IPS-NIHi7 (cell line): Measurements from ENCODE around the gene FAT1.
"Not testable (repeated sequence)": the region's sequence is repeated elsewhere in the genome, so short reads cannot be mapped to it uniquely, and the experiment has no call there.

Source experiments
- DNase-seq: peaks from one replicate; pipeline ENCODE4 v3.0.0; 2012; ENCODE audit warnings: mixed read lengths; ENCODE audit errors: extremely low spot score

The FAT1 gene, protein sequence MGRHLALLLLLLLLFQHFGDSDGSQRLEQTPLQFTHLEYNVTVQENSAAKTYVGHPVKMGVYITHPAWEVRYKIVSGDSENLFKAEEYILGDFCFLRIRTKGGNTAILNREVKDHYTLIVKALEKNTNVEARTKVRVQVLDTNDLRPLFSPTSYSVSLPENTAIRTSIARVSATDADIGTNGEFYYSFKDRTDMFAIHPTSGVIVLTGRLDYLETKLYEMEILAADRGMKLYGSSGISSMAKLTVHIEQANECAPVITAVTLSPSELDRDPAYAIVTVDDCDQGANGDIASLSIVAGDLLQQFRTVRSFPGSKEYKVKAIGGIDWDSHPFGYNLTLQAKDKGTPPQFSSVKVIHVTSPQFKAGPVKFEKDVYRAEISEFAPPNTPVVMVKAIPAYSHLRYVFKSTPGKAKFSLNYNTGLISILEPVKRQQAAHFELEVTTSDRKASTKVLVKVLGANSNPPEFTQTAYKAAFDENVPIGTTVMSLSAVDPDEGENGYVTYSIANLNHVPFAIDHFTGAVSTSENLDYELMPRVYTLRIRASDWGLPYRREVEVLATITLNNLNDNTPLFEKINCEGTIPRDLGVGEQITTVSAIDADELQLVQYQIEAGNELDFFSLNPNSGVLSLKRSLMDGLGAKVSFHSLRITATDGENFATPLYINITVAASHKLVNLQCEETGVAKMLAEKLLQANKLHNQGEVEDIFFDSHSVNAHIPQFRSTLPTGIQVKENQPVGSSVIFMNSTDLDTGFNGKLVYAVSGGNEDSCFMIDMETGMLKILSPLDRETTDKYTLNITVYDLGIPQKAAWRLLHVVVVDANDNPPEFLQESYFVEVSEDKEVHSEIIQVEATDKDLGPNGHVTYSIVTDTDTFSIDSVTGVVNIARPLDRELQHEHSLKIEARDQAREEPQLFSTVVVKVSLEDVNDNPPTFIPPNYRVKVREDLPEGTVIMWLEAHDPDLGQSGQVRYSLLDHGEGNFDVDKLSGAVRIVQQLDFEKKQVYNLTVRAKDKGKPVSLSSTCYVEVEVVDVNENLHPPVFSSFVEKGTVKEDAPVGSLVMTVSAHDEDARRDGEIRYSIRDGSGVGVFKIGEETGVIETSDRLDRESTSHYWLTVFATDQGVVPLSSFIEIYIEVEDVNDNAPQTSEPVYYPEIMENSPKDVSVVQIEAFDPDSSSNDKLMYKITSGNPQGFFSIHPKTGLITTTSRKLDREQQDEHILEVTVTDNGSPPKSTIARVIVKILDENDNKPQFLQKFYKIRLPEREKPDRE (N-terminal part only)

DNA sequence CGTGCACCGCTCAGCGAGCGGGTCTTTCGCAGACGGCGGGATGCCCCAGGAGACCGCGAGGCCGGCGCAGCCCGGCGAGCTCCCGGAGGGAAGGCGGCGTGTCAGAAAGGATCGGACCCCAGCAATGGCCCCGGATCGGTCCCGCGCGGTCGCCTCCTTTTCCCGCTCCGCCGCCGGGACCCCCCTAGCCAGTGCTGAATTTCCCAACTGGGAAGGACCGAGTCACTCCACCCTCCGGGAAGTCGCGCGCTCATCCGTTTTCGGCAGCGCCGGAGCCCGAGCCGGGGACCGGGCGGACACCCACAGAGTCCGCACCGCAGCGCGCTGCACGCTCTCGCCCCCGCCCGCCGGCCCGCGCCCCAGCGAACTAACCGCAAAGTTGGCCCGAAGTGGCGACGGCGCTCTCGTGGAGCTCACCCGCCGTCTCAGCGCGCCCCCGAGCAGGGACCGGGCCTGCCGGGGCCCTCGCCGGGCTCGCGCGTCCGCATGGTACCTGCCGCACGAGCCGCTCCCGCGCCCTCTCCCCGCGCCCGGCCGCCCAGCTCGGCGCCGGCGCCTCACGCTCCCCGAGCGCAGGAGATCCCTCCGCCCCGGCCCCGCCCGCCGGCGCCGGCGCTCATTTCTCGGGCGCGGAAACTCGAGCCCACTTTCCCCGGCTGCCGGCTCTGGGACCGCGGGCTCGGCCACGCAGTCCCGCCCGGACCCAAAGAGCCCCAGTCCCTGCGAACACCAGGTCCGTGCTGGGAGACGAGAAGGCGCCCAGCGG, at the start of gene FAT1:
Gene FAT1 (minus strand): TSS at position 565 of the 766 bp plus-strand sequence. CDS start 14,029 bp downstream, outside the sequence.
- DNase-seq: peak; percentile 61

DNA sequence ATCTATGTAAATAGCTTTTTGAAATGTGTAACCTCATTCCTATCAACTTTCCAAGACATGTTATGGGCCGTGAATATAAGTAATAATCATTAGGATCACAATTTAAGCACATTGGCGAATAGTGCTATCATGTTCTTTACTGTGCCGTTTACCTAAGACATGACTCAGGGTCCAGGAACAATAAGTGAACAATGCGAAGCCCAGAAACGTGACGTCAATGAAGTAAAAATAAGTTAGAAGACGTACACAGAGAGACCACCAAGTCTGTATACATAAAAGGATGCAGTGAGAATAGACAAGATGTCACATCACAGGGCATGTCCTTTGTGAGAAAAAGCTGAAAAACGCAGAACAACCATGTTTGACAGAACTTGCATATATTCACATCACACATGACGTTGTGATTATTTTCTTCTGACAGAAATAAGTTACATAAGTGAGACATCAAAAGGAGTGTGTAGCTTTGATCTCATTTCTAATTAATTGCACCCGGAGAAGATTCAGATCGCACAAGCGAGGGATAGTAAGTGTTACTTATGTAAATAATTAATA, 49.4 kb upstream of the FAT1 start:
- no peak for DNase-seq

DNA sequence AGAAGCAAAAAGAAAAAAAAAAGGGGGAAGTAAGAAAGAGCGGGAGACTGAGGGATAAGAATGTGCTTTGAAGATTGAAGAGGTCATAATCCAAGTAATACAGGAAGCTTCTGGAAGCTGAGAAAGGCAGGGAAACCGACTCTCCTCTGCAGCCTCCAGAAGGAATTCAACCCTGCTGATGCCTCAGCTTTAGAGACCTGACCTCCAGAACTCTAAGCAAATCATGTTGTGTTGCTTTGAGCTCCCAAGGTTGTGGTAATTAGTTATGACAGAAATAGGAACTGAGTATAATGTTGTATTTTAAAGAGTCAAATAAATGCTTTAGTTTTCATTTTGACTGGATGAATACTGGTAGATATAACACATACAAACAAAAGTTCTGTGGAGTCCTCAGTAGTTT, 48.0 kb upstream of the FAT1 start:
- DNase-seq: no peak

DNA sequence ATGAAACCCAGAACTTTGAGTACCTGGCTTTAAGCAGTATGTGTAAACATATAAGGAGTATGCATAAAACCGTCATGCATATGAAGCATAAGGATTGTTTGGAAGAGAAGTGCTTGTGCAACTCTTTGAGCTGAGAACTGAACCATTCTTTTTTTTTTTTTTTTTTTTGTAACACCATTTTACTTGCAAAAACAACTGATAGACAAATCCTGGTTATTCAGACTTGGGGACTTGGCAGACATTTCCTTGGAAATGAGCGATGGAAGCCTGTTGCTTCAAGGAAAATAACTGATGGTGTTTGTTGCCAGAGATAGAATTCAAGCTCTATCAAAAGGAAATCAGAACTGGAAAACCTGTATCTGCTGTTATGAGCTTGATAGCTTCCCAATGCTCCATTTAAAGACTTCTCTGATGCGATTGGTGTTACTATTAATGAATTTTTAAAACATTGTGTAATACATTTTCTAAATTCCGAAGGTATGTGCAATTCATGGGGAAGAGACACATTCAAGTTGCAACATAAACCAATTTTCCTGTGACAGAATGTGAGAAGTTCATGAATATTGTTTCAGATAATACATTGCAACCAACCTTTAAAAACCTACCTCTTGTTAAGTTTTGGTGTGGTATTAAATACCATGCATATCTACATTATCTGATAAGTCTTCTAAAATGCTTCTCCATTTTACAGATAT, 47.0 kb upstream of the FAT1 start:
- DNase-seq: no peak

DNA sequence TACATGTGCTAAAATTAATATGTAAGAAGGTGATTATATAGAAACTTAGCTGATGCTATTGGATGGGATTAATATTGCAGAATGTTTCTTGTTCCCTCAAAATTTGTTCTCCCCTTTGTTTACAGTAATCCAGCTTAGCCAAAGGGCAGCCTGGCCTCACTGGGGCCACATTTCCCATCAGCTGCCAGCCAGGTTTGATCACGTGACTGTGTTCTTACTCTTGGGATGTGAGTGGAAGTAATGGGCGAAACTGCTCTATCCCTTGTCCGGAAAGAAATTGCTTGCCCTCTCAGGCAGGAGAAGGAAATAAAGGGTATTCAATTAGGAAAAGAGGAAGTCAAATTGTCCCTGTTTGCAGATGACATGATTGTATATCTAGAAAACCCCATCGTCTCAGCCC, 44.1 kb upstream of the FAT1 start:
- no peak for DNase-seq

DNA sequence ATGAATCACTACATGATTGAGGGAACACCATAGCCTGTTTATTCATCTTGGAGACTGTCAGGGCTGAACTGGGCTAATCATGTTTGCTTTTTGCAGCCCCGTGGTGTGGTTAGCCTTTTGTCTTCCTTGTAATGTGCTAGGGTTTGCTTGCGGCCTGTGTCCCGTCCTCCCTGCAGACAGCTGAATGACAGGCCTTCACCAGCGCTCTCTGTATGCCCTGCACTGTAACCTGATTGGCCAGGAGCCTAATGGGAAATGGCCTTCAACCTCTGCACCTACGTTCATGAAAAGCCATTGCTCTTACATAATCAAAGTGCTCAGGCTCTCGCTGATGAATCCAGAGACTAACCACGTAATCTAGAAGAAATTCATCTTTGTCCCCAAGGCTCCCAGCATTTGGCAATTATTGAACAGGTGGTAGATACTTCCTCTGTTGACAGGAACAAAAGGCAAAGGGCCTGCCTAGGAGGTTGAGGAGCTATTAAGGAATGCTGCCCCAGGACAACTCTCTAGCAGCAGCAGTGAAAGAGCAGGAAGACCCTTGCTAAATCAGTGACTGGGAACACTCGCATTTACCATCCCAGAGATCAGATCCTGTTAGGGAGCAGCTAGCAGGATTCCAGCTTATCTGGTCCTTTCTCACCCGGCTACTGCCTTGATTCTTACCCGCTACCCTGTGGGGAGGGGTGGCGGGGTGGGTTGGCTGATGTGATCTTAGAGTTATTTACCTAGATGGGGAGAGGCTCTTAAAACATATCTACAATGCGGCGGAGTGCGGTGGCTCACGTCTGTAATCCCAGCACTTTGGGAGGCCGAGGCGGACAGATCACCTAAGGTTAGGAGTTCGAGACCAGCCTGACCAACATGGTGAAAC, 42.3 kb upstream of the FAT1 start:
- no peak for DNase-seq

DNA sequence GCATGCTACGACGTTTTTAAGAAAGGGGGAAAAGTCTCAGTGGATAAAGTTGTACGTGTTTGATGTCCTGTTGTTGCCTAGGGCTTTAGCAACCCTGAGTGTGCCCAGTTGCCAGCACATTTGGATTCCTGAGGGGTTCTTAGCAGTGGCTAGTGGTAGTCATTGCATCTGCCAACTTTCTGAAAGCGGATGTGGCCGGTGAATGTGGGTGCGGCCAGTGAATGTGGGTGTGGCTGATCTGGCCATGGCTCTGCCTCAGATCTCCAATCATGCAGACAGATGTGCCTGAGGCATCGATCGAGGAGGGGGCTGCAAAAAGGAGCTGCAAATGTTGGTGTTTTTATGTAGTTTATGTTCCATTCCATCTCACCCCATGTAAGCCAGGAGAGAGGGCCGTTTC, 41.5 kb upstream of the FAT1 start:
- peak; percentile 25 for DNase-seq

DNA sequence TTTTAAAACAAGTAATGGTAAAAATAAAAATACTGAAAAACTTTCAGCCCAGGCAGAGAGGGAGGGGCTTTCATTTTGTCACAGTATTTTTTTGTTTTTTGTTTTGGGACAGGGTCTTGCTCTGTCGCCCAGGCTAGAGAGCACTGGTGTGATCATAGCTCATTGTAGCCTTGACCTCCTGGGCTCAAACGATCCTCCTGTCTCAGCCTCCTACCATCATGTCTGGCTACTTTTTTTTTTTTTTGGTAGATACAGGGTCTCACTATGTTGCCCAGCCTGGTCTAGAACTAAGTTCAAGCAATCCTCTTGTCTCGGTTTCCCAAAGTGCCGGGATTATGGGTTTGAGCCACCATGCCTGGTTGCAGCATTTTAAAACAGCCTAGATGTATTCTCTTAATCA, 40.8 kb upstream of the FAT1 start:
- no peak for DNase-seq

DNA sequence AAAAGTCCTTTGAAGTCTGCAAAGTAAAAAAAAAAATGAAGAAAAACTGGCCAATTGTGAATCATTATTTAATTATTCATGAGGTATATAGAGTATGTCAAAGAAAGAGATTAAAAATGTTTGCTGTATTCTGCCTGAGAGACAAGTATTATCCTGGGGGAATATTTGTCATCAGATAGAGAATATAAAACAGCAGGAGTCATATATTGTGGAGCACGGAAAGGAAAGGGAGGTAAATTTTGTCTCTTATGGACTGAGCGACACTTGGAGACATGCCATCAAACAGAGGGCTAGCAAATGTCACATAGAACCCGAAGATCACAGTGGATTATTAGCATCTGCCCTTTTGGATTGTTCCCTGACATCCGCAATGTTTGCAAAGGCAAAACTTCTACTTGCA, 39.2 kb upstream of the FAT1 start:
- no peak for DNase-seq

DNA sequence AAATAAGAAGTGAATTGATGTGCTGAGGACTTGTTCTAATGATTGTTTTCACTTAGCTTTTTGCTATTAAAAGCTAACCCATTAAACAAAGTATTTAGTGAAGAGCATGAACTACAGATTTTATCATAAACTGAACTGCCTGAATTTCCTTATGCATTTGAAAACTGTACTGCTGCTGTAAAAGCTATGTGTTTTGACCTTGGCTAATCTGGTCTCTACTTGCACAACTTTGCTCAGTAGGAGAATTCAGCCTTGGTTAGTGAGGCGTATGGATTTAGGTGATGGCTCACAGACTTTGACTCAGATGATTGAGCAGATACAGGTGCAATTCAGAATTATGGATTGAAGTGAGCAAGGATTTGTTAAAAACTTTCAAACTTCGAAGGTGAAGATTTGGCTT, 38.7 kb upstream of the FAT1 start:
- no peak for DNase-seq

DNA sequence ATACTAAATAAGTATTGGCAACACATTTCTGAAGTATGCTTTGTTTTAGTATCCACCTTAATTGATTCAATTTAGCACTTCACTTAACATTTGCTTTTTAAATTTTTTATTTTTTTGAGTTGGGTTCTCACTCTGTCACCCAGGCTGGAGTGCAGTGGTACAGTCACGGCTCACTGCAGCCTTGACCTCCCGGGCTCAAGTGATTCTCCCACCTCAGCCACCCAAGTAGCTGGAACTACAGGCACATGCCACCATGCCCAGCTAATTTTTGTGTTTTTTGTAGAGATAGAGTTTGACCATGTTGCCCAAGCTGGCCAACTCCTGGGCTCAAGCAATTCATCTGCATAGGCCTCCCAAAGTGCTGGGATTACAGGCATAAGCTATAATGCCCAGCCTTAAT, 38.3 kb upstream of the FAT1 start:
- not testable (repeated sequence) for DNase-seq

DNA sequence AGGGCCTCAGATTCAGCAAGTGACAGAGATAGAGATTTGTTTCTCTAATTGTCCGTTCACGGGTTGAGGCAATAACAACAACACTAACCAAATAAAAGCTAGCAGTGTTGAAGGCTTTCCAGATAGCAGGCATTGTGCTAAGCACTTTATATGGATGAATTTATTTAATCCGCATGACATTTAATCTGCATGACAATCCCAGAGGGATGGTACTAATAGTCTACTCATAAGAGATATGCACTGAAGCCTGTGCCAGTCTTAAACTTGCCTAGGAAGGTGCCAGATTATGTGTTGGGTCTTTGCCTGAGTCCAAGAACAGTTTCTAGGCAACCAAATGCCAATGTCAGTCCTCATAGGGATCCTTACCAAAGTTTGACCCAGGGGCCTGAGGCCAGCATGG, 37.7 kb upstream of the FAT1 start:
- DNase-seq: no peak

DNA sequence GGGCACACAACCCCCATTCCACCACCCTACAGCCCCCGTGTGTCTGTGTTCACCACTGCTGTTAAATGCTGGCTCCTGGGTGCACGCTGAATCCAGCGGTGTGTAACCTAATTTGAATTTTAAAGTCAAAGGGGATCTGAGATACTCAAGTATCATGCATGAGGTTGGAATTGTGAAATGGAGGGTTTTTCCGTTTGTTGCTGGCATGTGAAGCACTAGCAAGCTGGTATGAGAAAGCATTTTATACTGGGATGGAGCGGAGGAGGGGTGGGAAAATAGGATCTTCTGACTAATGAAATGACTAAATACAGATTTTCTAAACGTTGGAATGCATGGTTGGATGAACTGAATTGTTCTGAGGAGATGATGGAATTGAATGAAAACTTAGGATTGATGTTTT, 36.9 kb upstream of the FAT1 start:
- no peak for DNase-seq

DNA sequence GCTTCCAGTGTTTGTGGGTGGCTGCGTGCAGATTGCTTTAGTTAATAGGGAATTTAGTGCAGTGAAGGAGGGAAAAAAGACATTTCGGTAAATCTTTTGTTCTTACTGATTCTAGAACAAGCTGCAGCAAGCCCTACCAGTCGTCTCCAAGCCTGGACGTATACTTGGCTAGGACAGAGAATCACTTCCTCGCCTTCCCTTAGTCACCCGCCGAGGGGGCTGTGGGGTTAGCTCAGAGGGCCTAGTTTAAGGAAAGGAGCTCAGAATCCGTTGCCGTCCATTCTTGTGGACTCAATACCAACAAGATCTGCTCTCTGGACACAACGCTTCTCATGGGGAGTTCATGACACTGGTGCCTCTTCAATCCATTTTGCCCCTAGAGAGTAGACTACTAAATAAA, 36.3 kb upstream of the FAT1 start:
- peak; percentile 30 for DNase-seq

DNA sequence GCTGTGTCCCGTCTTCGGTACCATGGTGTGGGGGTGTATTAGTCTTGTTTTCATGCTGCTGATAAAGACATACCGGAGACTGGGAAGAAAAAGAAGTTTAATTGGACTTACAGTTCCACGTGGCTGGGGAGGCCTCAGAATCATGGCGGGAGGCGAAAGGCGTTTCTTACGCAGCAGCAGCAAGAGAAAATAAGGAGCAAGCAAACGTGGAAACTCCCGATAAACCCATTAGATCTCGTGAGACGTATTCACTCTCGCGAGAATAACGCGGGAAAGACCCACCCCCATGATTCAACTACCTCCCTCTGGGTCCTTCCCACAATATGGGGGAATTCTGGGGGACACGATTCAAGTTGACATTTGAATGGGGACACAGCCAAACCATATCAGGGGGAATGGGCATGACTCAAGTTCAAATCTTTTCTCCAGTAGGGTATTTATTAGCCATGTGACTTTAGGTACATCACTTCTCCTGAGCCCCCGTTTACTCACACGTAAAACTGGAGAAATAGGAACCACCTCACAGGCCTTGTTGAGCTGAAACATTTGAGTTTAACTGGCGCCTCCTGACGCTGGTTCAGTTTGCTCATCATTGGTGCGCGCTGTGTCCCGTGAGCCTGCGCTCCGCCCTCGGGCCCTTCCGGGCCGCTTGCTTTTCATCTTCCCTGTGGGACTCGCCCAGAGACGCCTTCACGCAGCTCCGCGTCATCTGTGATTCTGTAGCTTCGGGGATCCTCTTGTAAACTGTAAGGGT, 35.5 kb upstream of the FAT1 start:
- no peak for DNase-seq

DNA sequence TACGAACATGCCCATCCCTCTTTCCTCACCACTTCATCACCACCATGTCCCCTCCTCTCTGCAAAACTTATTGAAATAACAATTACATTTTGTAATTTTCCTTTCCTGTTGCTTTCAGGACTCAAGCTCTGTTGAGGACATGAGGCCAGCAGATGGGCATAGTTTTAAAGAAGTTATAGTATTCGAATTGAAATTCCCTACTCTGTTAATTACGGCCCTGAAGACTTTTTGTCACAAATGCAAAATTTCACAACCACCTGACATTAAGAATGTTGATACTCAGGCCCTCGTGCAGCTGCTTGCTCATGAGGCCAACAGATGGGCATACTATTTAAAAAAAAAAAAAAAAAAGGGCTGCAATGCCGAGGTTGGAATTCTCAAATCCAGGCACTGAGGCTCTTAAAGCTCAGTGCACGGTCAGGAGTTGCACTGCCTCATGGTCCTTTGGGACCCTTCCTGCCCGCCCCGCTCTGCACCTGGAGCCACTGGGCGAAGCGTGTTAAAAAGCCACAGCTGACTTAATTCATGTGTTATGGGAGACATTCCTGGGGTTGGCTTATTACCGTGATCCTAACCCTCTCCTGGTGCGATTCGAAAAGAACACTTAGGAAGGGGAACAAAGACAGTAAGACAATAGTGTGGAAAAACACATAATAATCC, 34.2 kb upstream of the FAT1 start:
- DNase-seq: no peak

DNA sequence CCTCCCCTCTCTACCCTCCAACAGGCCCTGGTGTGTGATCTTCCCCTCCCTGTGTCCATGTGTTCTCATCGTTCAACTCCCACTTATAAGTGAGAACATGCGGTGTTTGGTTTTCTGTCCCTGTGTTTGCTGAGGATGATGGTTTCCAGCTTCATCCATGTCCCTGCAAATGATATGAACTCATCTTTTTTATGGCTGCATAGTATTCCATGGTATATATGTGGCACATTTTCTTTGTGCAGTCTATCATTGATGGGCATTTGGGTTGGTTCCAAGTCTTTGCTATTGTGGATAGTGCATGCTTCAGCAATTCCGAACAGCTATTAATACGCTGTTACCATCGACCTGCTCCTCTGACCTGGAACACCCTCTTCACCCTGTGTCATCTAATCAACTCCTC, 32.9 kb upstream of the FAT1 start:
- DNase-seq: not testable (repeated sequence)
